HepG2 (cell line): ENCODE data around the gene LIM2. TPM values are rescaled to one million over a fixed set of nuclear protein-coding genes. Genes with fewer than 3 reads are reported as not detected.

Experiments used
- BRD4 ChIP-seq: sonication (generic); formaldehyde crosslinking; IDR thresholded peaks from 2 replicates; pipeline ENCODE4 v1.4.0; 2020; ENCODE audit warnings: missing genetic modification reagents
- HNF4G ChIP-seq, 2 experiments: sonication (generic) in 1 of 2; formaldehyde crosslinking in 1 of 2; IDR thresholded peaks; 2 replicates each; pipeline versions ENCODE4 v1.4.0 to v1.6.1; 2011 to 2020; ENCODE audit warnings: borderline replicate concordance in 2 of 2, low read depth in 2 of 2, mild to moderate bottlenecking in 2 of 2, low read length in 1 of 2, missing genetic modification reagents in 1 of 2, moderate library complexity in 1 of 2
- MLLT10 ChIP-seq: sonication (generic); formaldehyde crosslinking; IDR thresholded peaks from 2 replicates; pipeline ENCODE4 v1.4.0; 2020; ENCODE audit warnings: missing genetic modification reagents
- NPAS2 ChIP-seq: sonication (generic); formaldehyde crosslinking; IDR thresholded peaks from 2 replicates; pipeline ENCODE4 v1.8.0; 2022; ENCODE audit warnings: mild to moderate bottlenecking, missing genetic modification reagents, borderline replicate concordance
- PRMT3 ChIP-seq: sonication (generic); formaldehyde crosslinking; IDR thresholded peaks from 2 replicates; pipeline ENCODE4 v1.8.1; 2022; ENCODE audit warnings: low read depth, mild to moderate bottlenecking, moderate library complexity, missing genetic modification reagents, borderline replicate concordance
- ZBTB1 ChIP-seq: sonication (generic); formaldehyde crosslinking; IDR thresholded peaks from 2 replicates; pipeline ENCODE4 v1.4.0; 2020; ENCODE audit warnings: missing genetic modification reagents, borderline replicate concordance
- ZBTB34 ChIP-seq: sonication (generic); formaldehyde crosslinking; IDR thresholded peaks from 2 replicates; pipeline ENCODE4 v1.8.0; 2022; ENCODE audit warnings: mild to moderate bottlenecking, missing genetic modification reagents
- ZNF225 ChIP-seq: sonication (generic); formaldehyde crosslinking; IDR thresholded peaks from 2 replicates; pipeline ENCODE4 v1.4.0; 2020; ENCODE audit warnings: mild to moderate bottlenecking, missing genetic modification reagents
- ZNF30 ChIP-seq: sonication (generic); formaldehyde crosslinking; IDR thresholded peaks from 2 replicates; pipeline ENCODE4 v1.5.0; 2020; ENCODE audit warnings: mild to moderate bottlenecking, missing genetic modification reagents
- ZNF564 ChIP-seq: sonication (generic); formaldehyde crosslinking; IDR thresholded peaks from 2 replicates; pipeline ENCODE4 v1.8.1; 2023; ENCODE audit warnings: mild to moderate bottlenecking, missing genetic modification reagents
- ZSCAN25 ChIP-seq: sonication (generic); formaldehyde crosslinking; IDR thresholded peaks from 2 replicates; pipeline ENCODE4 v1.8.0; 2022; ENCODE audit warnings: mild to moderate bottlenecking, missing genetic modification reagents
- polyA plus RNA-seq, 8 experiments: library from polyadenylated mRNA; depleted of rRNA in 3 of 8; stranded (reverse) in 7 of 8; unstranded in 1 of 8; fragments of >200 nt; fragmentation: Illumina TruSeq in 4 of 8; extraction: Trizol in 4 of 8; gene quantifications; 2 replicates each; pipeline versions ENCODE4 v1.2.1 to v1.2.3, GENCODE V29; 2011 to 2016; ENCODE audit warnings: low read depth in 4 of 8, missing spikeins in 1 of 8, mixed read lengths in 1 of 8; ENCODE audit not compliant: insufficient read depth in 1 of 8
- total RNA-seq, 5 experiments: library from RNA; depleted of rRNA; stranded (reverse); fragments of >200 nt; fragmentation: Illumina TruSeq; extraction: Trizol; gene quantifications; 2 replicates each; pipeline ENCODE4 v1.2.3, GENCODE V29; 2016; ENCODE audit warnings: low read depth in 1 of 5
- TF ChIP-seq, protein P1 (sequence below): sonication (generic); formaldehyde crosslinking; IDR thresholded peaks from 2 replicates; pipeline ENCODE4 v1.8.0; 2022; ENCODE audit warnings: mild to moderate bottlenecking, missing genetic modification reagents; ENCODE audit not compliant: insufficient replicate concordance
- TF ChIP-seq, protein P2 (sequence below), 2 experiments: fragments of 450-650 bp in 1 of 2; sonication (generic) in 1 of 2; formaldehyde crosslinking in 1 of 2; IDR thresholded peaks; 2 replicates each; pipeline versions ENCODE4 v1.6.1 to v1.8.0; 2016 to 2022; ENCODE audit warnings: antibody characterized with exemption in 1 of 2, mild to moderate bottlenecking in 1 of 2, missing genetic modification reagents in 1 of 2
- TF ChIP-seq, protein P3 (sequence below): sonication (generic); formaldehyde crosslinking; IDR thresholded peaks from 2 replicates; pipeline ENCODE4 v1.8.0; 2022; ENCODE audit warnings: mild to moderate bottlenecking, missing genetic modification reagents, moderate library complexity

Gene LIM2
- total and polyA plus RNA-seq, 2 of the 13 experiments (the other 11 are each of a cell fraction or from before 2014, with no cell fraction given): 1.3 TPM; not detected in 1

- no peak for TF ChIP-seq ZBTB1
- no peak; the same call in 1 of the 2 replicates for TF ChIP-seq ZNF30 (CRISPR knock-in tag)
- TF ChIP-seq NPAS2 (CRISPR knock-in tag): no peak
- TF ChIP-seq, protein P1, sequence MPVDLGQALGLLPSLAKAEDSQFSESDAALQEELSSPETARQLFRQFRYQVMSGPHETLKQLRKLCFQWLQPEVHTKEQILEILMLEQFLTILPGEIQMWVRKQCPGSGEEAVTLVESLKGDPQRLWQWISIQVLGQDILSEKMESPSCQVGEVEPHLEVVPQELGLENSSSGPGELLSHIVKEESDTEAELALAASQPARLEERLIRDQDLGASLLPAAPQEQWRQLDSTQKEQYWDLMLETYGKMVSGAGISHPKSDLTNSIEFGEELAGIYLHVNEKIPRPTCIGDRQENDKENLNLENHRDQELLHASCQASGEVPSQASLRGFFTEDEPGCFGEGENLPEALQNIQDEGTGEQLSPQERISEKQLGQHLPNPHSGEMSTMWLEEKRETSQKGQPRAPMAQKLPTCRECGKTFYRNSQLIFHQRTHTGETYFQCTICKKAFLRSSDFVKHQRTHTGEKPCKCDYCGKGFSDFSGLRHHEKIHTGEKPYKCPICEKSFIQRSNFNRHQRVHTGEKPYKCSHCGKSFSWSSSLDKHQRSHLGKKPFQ: peak; percentile 73
- TF ChIP-seq ZBTB34 (CRISPR knock-in tag): no peak
- TF ChIP-seq ZNF564 (CRISPR knock-in tag): 0 out of 2 replicates have a peak, but pooled peaks have one; percentile 14
- peak; percentile 73 for TF ChIP-seq ZSCAN25
- TF ChIP-seq, protein P2, sequence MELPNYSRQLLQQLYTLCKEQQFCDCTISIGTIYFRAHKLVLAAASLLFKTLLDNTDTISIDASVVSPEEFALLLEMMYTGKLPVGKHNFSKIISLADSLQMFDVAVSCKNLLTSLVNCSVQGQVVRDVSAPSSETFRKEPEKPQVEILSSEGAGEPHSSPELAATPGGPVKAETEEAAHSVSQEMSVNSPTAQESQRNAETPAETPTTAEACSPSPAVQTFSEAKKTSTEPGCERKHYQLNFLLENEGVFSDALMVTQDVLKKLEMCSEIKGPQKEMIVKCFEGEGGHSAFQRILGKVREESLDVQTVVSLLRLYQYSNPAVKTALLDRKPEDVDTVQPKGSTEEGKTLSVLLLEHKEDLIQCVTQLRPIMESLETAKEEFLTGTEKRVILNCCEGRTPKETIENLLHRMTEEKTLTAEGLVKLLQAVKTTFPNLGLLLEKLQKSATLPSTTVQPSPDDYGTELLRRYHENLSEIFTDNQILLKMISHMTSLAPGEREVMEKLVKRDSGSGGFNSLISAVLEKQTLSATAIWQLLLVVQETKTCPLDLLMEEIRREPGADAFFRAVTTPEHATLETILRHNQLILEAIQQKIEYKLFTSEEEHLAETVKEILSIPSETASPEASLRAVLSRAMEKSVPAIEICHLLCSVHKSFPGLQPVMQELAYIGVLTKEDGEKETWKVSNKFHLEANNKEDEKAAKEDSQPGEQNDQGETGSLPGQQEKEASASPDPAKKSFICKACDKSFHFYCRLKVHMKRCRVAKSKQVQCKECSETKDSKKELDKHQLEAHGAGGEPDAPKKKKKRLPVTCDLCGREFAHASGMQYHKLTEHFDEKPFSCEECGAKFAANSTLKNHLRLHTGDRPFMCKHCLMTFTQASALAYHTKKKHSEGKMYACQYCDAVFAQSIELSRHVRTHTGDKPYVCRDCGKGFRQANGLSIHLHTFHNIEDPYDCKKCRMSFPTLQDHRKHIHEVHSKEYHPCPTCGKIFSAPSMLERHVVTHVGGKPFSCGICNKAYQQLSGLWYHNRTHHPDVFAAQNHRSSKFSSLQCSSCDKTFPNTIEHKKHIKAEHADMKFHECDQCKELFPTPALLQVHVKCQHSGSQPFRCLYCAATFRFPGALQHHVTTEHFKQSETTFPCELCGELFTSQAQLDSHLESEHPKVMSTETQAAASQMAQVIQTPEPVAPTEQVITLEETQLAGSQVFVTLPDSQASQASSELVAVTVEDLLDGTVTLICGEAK (IDR thresholded peaks at IDR 0.05): no peak
- TF ChIP-seq, protein P2 (CRISPR knock-in tag; IDR thresholded peaks at IDR 0.05): 0 out of 2 replicates have a peak, but pooled peaks have one; percentile 46
- TF ChIP-seq HNF4G (IDR thresholded peaks at IDR 0.05; ENCODE audit: borderline replicate concordance, low read depth, low read length): no peak
- peak; percentile 27; the same call in 1 of the 2 replicates for TF ChIP-seq HNF4G (CRISPR knock-in tag; IDR thresholded peaks at IDR 0.05; ENCODE audit: borderline replicate concordance, low read depth)
- TF ChIP-seq PRMT3 (CRISPR knock-in tag): no peak
- peak; percentile 31; the same call in 1 of the 2 replicates for TF ChIP-seq ZNF225 (CRISPR knock-in tag)
- TF ChIP-seq MLLT10 (CRISPR knock-in tag): no peak
- TF ChIP-seq BRD4 (CRISPR knock-in tag): no peak; the same call in 1 of the 2 replicates
- TF ChIP-seq, protein P3, sequence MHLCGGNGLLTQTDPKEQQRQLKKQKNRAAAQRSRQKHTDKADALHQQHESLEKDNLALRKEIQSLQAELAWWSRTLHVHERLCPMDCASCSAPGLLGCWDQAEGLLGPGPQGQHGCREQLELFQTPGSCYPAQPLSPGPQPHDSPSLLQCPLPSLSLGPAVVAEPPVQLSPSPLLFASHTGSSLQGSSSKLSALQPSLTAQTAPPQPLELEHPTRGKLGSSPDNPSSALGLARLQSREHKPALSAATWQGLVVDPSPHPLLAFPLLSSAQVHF (CRISPR knock-in tag): no peak; the same call in 1 of the 2 replicates
Observed at GRCh38 chr19:51367565-51368365, 20.0 kb downstream of the LIM2 start (continued).
